NCI-H69 (cell line): ENCODE results near the gene PDE4D.
A peak's percentile ranks its signal among the peaks of the same experiment; 100 is the strongest.
"Not testable (repeated sequence)": the region's sequence is repeated elsewhere in the genome, so short reads cannot be mapped to it uniquely, and the experiment has no call there.

Experiments
- DNase-seq: peaks from one replicate; lab custom pipeline; 2025; lab: John Stamatoyannopoulos, UW

The PDE4D gene

DNA sequence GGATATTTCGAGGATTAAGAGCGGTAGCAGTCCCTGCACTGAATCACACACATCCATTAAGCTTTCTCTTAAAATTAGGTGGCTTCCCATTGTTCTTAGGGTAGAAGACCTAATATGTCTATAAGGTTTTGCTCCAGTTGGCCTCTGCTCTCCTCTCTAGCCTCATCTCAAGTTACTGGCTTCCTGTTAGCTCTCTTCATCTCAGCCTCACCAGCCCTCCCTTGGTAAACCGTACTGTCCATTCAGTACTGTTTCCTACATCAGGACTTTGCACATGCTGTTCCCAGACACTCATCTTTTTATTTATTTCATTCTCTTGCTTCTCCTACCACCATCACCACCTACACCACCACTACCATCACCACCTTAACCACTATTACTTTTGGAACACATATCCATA, 428.6 kb downstream of the PDE4D start:
- no peak for DNase-seq

DNA sequence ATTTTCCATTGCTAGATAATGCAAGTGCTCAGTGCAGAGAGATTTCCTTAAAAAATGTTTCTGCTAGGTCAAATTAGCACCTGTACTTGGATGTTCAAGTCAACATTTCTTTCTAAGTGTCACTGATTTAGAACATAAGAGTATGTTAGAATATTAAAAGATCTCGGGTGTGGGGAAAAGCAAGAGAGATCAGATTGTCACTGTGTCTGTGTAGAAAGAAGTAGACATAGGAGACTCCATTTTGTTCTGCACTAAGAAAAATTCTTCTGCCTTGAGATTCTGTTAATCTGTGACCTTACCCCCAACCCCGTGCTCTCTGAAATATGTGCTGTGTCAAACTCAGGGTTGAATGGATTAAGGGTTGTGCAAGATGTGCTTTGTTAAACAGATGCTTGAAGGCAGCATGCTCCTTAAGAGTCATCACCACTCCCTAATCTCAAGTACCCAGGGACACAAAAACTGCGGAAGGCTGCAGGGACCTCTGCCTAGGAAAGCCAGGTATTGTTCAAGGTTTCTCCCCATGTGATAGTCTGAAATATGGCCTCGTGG, 429.8 kb downstream of the PDE4D start:
- DNase-seq = not testable (repeated sequence)

DNA sequence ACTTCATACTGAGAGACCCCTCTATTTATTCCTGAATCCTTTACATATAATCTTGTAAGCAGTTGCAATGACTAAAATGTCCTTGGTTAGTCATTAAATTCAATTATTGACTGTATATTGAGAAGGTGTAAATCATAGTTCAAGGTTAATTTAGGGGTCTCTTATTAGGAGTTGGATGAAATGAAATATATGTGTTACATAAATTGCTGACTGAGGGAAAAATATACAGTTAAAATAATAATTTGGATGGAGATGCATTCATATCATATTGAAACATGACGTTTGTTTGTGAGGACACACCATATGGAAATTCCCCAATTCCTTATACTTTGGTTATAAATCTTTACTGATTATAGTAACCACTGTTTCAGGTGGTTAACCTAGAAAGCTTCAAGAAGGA, 430.6 kb downstream of the PDE4D start:
- DNase-seq = no peak

DNA sequence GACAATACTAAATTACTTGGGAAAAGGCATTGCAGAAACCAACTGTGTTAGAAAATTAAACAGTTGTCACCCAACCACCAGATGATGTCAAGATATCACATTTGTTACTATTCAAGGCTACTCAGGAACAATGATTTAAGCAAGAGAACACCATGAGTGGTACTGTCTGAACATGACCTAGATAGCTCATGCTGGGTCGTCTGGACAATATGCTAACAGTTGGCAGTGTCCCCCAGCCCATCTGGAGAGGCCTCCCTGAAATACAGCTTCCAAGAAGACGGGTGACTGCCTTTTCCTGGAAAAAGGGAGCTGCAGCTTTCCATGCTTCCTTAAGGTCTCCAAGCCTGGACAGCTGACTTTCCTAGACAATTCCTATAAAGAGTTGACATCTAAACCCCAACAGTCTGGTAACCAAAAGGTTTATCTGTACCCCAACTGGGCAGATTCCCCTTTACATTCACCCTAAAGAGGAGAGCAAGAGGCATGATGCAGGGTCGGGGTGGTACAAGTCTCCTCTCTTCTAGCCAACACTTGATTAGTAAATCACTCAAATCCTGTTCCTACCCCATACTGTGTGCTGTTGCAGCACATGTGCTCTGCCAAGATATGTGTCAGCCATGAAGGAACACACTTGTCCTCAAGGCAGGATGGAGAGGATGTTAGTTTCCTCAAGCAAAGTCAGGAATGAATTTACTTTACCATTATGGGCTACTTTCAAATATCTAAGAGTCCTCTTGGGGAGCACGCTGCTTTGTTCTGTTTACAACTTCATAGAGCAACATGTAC, 433.0 kb downstream of the PDE4D start:
- DNase-seq = peak; percentile 95

DNA sequence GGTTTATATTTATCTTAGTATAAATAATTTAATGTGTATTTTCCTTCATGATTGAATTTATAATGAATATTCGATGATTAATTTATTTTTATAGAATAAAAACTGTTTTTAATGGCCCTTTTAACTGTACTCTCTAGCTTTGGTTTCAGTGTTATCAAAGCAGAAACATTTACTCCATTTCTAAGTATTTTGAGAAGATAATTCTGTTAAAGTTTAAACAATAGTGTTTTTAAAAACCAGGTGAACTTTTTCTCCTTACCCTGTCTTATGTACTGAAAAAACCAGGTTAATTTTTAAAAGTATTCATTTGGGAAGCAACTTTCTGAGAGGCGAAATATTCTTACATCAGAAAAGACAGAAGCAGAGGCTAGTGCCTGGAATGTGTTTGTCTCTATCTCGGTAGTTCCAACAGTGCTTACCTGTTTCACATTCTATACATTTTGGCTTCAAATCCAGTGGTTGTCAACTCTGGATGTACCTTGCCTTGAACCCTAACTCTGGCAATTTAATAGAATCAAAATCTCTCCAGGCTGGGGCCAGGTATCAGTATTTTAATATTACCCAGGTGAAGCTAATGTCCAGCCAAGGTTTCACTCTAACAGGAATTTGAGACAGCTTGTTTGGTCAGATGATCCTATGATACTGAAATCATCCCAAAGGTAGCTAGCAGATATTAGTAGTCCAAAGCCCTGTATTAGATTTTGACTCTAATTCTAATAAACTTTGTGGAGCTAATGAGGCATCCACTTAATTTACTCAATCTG, 434.4 kb downstream of the PDE4D start:
- DNase-seq = no peak

DNA sequence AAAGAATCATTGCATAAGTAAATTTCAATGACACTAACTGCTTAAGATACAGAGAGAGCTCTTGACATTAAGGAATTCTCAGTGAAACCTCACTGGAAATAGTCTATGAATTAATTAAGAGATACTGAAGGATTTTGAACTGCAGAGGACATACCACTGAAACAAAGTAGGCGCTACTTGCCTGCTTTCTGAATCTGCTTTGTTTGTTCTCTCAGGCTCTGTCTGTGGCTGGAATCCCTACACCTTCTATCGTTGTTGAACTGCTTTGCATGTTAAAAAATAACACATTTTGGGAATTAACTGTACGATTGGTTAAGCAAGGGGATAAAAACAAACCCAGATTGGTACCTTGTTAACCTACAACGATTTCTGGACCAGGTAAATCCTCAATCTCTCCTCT, 435.2 kb downstream of the PDE4D start:
- no peak for DNase-seq

DNA sequence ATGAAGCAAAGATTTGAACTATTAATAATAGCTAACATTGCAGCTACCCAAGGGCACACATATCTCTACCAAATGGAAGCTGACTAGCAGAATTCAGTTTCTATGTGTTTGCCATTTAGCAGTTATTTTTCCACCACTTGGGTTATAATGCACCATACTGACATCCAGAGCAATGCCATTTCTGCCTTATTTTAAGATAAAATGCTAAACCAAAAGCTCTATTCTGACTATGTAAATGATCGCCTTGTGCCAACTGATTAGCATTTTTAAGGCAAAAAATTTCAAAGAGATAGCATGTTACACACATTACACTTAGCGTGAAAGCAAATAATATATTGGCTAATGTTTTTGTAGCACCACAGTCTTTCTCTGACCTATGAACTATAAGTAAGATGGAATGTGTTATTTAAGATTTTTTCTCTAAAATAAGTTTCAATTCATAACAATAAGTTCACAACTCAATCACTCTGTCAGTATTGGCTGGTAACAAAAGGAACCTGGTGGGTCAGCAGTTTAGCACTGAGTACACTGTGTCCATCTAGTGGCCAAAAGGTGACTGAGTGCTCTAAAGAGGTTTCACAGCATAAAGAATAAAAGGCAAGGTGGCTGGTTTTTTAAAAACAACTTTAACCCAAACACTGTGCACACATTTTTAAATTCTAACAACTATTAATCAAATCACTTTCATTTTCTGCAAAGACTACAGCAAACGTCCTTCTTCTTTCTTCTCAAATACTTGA, 443.5 kb downstream of the PDE4D start:
- DNase-seq = peak; percentile 15

DNA sequence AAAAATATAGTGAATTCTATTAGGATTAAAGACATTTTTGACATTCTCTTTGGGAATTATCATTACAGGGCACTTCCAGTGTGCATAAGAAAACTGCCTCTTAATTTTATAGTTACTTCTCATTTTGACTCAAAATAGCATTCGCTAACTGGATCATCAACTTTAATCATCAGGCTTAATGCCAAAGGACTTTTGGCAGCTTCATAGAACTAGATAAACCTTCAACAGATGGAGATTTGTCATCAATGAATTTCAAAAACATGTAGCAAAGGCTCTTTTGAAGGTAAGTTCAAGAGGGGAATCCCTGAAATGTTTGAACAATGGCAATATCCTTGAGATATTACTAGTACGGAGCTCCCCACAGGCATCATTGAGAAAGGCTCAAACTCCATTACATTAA, 447.2 kb downstream of the PDE4D start:
- no peak for DNase-seq

DNA sequence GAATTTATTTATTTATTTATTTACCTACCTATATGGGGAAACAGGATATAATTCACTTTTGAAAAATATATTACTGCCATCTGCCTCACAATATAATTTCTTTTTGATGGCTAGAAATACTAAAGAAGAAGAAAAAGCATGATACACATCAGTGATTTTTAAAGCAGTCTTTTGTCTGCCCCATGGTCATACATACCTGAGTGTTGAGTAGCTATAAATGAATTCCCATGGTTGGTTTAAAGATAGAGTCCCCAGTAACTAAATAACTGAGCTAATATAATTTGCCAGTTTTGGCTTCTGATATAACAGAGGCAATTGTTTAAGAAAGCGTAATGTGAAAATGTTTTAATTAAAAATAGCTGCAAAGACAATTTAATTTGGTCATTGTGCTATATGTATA, 447.8 kb downstream of the PDE4D start:
- DNase-seq = no peak

DNA sequence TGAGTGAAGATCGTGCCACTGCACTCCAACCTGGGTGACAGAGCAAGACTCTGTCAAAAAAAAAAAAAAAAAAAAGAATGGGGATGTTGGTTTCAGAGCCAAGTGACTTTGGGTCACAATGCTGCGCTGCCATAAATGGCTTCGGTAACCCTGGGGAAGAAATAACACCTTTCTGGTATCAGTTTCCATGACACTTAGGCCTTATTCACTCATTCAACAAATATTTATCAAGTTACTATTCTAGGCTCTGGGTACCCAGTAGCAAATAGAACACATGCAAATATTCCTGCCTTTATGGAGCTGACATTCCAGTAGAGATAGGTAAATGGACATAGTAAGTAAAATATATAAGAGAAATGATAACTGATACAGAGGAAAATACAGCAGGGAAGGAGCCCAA, 454.2 kb downstream of the PDE4D start:
- DNase-seq = no peak

DNA sequence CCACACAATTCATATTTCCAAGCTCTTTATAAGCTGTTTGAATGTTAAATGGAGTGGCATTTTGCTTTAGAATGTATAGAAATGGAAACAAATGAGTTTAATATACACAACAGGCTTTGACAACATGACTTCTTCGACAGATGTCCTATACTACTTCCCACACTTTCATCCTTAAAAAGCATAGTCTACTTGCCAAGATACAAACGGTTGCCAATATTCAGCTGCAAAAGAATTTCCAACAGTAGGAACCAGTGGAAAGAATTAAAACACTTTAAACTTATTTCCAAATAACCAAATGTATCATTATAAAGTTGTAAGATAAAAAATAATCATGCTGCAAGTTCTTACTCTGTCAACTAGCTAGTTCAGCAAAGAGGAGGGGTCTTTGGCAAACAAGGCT, 456.4 kb downstream of the PDE4D start:
- no peak for DNase-seq

DNA sequence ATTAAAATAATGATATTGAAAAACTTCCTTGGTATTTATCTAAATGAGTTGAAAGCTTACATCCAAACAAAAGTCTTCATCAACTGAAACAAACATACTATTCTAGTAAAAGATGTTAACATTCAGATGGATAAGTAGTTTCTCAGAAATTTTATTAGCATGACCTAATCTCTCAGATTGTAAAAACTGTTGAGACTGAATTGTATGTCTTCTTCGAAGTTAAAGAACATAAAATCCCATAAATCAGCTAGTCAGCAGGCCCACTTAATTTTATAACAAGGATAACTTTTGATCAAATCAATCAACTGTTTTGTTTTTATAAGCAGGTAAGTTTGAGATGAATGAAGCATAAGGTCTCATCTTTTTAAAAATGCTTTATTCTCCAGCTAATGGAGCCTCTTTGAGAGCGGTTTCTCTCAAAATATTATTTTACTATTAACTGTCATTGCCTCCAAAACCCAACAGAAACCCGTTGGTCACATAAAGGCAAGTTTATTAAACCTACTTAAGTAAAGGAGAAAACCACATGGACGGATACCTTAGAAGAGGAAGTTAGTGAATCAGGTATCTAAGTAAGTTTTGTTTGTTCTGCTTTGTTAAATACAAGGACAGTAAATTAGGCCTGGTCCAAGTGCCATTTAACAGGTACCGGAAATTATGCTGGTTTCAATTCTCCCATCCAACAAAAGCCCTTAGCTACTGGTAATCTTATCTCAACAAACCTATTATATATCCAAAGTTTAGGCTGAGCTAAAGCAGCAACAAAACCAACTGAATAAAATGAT, 457.0 kb downstream of the PDE4D start:
- DNase-seq = no peak

DNA sequence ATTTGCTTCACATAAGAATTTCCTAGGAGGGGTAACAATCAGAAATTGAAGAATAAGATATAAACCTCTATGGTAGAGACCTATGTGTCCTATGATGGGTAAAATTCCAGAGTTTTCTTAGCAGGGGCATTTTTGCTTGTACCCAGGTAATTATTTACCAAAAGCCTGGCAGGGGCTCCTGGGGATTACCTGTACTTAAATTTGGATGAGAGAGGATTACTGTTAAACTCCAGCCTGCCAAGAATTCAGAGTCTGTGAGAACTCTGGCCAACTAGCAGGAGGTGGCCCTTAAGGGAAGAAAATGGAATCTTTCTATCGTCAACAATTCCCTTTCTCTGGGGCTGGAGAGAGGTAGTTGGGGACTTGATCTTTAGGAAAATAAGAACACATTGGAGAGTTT, 460.4 kb downstream of the PDE4D start:
- DNase-seq = no peak

DNA sequence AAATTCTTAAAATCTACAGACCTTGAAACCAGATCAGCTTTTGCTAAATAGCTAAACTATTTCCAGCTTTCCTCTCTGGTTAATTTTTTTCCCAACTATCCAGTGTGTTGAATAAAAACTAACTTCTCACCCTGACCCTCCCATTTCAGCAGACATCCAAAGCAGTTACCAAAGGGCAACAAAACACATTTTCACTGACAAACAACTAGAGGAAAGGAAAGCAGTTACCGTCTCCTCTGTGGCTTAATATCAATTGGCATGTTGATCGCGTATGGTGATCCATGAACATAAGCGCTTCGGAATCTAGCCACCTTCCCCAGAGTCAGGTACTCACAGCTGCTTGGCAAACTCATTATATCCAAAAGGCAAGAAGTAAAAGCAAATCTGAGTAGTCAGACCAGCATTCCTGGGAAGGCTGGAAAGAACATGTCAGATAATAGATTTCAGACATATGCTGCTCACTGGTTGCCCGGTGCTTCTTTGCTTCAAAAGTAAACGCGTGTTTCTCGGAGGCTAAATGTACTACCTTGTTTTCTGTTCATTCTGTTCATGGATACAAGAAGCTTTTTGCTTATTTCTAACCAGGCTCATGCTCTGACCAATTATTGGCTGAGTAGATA, 463.4 kb downstream of the PDE4D start:
- DNase-seq = no peak

DNA sequence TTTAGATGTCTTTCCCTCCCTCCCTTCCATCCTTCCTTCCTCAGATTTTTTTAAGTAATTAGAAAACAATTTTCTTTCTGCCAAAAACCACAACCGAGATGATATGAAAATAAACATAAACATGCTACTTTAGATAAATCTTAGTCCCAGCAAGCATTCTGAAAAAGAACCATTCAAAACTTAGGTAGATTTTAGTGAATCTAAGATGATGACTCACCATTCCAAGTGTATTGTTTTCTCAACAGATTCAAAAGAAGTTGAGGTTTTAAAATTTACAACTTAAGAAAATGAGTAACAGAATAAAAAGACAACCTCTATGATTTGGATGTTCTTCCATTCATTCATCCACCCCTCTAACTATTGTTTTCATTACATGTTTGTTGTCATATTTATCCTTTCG, 465.1 kb downstream of the PDE4D start:
- no peak for DNase-seq

DNA sequence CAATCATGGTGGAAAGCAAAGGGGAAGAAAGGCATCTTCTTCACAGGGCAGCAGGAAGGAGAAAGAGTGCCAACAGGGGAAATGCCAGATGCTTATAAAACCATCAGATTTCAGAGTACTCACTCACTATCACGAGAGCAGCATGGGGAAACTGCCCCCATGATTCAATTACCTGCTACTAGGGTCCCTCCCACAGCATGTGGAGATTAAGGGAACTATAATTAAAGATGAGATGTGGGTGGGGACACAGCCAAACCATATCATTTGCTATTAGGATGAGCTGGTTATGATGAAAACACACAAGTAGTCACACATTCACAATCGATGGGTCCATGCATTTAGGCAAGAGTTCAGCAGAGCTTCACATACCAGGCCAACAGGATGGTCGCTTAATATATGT, 469.0 kb downstream of the PDE4D start:
- DNase-seq = peak; percentile 86

DNA sequence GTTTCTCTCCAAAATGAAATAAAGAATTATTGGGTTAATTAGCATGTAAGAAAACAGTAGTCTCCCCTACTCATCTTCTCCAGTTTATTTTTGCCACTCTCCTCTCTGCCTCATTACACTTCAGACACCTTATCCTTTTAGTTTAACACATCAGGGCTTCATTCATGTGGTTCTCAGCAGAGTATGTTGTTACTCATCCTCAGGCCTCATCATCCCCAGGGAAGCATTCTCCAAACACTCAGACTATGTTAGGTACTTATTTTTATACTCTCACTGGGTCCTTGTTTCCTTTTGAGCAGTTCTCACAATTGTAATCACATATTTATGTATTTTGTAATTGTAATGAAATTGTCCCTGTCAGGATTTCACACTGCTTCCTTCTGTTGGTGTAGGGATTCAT, 470.5 kb downstream of the PDE4D start:
- peak; percentile 60 for DNase-seq

DNA sequence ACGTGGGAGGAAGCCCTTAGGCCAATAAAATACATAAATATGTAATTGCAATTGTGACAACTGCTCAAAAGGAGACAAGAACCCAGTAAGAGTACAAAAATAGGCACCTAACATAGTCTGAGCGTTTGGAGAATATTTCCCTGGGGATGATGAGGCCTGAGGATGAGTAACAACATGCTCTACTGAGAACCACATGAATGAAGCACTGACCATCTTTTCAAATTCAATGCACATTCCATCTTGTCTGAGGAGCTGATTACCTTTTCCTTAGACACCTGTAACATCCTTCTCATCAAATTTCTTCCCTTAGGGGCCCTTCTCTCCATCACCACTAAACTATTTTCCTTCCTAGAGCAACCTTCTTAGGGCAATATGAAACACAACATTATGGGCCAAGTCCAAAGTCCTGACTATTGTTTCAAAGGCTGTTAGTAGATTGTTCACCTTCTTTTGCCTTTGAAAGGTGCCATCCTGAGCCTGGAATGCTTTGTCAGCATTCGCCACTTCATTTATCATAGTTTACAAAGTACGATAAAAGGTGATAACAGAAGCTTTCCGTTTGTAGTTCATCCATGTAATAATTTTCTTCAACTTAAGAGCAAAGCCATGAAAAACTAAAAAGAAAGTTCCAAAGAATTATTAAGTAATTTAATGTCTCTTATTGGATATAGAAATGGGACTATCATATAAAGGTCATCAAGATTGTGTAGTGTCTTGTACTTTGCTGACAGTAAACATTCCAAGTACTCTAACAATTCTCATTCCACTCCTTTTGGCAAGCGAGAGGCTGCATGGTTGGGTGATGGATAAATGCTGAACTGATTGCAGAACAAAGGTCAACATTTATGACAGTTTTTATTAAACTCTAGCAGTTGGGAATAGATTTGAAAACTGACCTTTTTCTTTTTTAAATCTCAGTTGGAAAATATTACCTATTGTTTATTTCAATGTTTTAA, 471.3 kb downstream of the PDE4D start:
- no peak for DNase-seq

DNA sequence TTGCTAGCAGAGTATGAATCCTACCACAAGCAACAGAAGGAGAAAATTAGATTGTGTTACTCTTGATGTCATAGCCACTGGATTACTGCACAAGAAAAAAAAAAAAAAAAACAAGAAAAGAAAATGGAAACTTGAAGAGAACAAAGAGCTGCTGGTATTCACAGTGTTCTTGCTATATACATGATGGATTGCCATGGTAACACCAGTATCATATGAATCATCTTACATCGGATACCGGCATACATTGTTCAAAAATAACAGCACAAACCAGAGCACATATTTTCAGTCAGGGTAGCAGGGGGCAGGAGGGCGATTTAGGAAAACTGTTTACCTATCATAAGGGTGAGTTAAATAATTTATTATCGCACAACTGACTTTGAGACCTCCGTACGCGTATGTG, 472.9 kb downstream of the PDE4D start:
- no peak for DNase-seq

DNA sequence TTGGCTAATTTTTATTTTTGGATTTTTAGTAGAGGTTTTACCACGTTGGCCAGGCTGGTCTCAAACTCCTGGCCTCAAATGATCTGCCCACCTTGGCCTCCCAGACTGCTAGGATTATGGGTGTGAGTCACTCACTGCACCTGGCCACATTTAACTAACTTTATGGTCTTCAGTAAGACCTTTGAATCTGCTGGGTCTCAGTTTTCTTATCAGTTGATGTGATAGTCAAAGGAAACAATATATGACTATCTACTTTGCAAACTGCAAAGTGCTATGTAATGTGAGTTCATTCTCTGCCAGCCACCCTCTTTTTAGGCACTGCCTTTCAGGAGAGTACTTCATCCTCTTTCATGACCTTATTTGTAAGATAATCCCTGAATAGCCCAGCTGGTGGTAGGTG, 474.7 kb downstream of the PDE4D start:
- DNase-seq = peak; percentile 38
